ENCODE data around the gene MZT2B. TPM values are rescaled to one million over a fixed set of nuclear protein-coding genes. Genes with fewer than 3 reads are reported as not detected.
"Not testable (repeated sequence)": the region's sequence is repeated elsewhere in the genome, so short reads cannot be mapped to it uniquely, and the experiment has no call there.

MZT2B gene
- total and polyA plus RNA-seq, 11 donors = 269 to 623 (median 360) TPM

- WGBS, 4 donors = 79 to 84% (median 81%) methylated on average over 10 to 13 of the region's 13 CpGs
- not testable (repeated sequence) for ATAC-seq, H3K4me3 ChIP-seq
Measured at GRCh38 chr2:130207051-130207450, 25.0 kb downstream of the MZT2B start.

GRCh38 chr2:130219147-130219546, 37.1 kb downstream of the MZT2B start:
- H3K36me3 ChIP-seq; H3K4me3 ChIP-seq; DNase-seq; H3K4me1 ChIP-seq; H3K27ac ChIP-seq; intact Hi-C loops (cut with DNase I); H3K9me3 ChIP-seq; ATAC-seq: not testable (repeated sequence)
- peaks cover 0 to 24% (median 4%) of the 10 kb centered on the region in 9 donors for H3K27me3 ChIP-seq
- WGBS, 4 donors = 81 to 91% (median 89%) methylated on average over 2 of the region's 2 CpGs

More at GRCh38 chr2:130207051-130207450, 25.0 kb downstream of the MZT2B start:
- intact Hi-C loops (cut with DNase I); H3K27ac ChIP-seq; H3K4me1 ChIP-seq; H3K36me3 ChIP-seq; DNase-seq; H3K9me3 ChIP-seq; H3K27me3 ChIP-seq: not testable (repeated sequence)

GRCh38 chr2:130220505-130220904, 38.4 kb downstream of the MZT2B start:
- WGBS, 4 donors = 48 to 75% (median 60%) methylated on average over 1 of the region's 1 CpG; no CpG with 5 or more reads in 1 of the 4 donors
- H3K36me3 ChIP-seq; intact Hi-C loops (cut with DNase I); ATAC-seq; DNase-seq; H3K4me3 ChIP-seq; H3K4me1 ChIP-seq; H3K9me3 ChIP-seq; H3K27ac ChIP-seq: not testable (repeated sequence)
- peaks cover 0 to 16% (median 0%) of the 10 kb centered on the region in 9 donors for H3K27me3 ChIP-seq

GRCh38 chr2:130222523-130222922, 40.5 kb downstream of the MZT2B start:
- H3K9me3 ChIP-seq; ATAC-seq; H3K4me3 ChIP-seq; H3K27ac ChIP-seq; H3K36me3 ChIP-seq; intact Hi-C loops (cut with DNase I); DNase-seq; H3K4me1 ChIP-seq: not testable (repeated sequence)
- peaks cover 0 to 15% (median 0%) of the 10 kb centered on the region in 9 donors for H3K27me3 ChIP-seq
- WGBS, 4 donors = 36 to 60% (median 48%) methylated on average over 4 of the region's 4 CpGs

- H3K36me3 ChIP-seq; H3K9me3 ChIP-seq; H3K4me1 ChIP-seq; H3K4me3 ChIP-seq; DNase-seq; ATAC-seq; H3K27ac ChIP-seq; intact Hi-C loops (cut with DNase I); H3K27me3 ChIP-seq: not testable (repeated sequence)
- WGBS, 4 donors = 87 to 94% (median 91%) methylated on average over 20 to 21 of the region's 21 CpGs
Measured at GRCh38 chr2:130228005-130228404, 45.9 kb downstream of the MZT2B start.

- ATAC-seq; DNase-seq; H3K4me1 ChIP-seq; H3K36me3 ChIP-seq; H3K27me3 ChIP-seq; intact Hi-C loops (cut with DNase I); H3K9me3 ChIP-seq: not testable (repeated sequence)
- 75 to 86% (median 84%) methylated on average over 47 to 69 of the region's 69 CpGs for WGBS, 4 donors
- peak overlapping the region in 6 of 12 donors; percentile 28 to 50 (median 39) for H3K4me3 ChIP-seq
- H3K27ac ChIP-seq = peak overlapping the region in 1 of 12 donors; percentile 22
Measured at GRCh38 chr2:130228467-130229160, 46.6 kb downstream of the MZT2B start.

- H3K36me3 ChIP-seq; H3K9me3 ChIP-seq; intact Hi-C loops (cut with DNase I); H3K27me3 ChIP-seq; H3K4me1 ChIP-seq: not testable (repeated sequence)
- 38 to 68% (median 40%) methylated on average over 5 to 48 of the region's 48 CpGs for WGBS, 4 donors
- Histone ChIP-seq H3K27ac (peak overlapping the region in 1 of 12 donors; percentile 22), H3K4me3 (peak overlapping the region in 10 of 12 donors; percentile 19 to 50 (median 34))
- peak; percentile 85 to 94 (median 92) for ATAC-seq
- DNase-seq = peak; percentile 33 to 79 (median 50)
Measured at GRCh38 chr2:130229161-130229510, 47.1 kb downstream of the MZT2B start.

GRCh38 chr2:130230376-130230775, 48.3 kb downstream of the MZT2B start:
- H3K36me3 ChIP-seq; H3K27ac ChIP-seq; DNase-seq; H3K9me3 ChIP-seq; H3K27me3 ChIP-seq; ATAC-seq; H3K4me1 ChIP-seq; H3K4me3 ChIP-seq; intact Hi-C loops (cut with DNase I): not testable (repeated sequence)
- 92 to 95% (median 94%) methylated on average over 10 to 18 of the region's 18 CpGs for WGBS, 4 donors

GRCh38 chr2:130230907-130231306, 48.8 kb downstream of the MZT2B start:
- H3K27me3 ChIP-seq; H3K27ac ChIP-seq; DNase-seq; H3K4me3 ChIP-seq; H3K4me1 ChIP-seq; H3K36me3 ChIP-seq; H3K9me3 ChIP-seq; intact Hi-C loops (cut with DNase I); ATAC-seq: not testable (repeated sequence)
- WGBS, 4 donors = 87 to 92% (median 90%) methylated on average over 8 to 15 of the region's 15 CpGs

Data from heart left ventricle (tissue), 16 donors.